ENCODE measurements around the gene FAM162B.
"Not testable (repeated sequence)": the region's sequence is repeated elsewhere in the genome, so short reads cannot be mapped to it uniquely, and the experiment has no call there.

The FAM162B gene

DNA sequence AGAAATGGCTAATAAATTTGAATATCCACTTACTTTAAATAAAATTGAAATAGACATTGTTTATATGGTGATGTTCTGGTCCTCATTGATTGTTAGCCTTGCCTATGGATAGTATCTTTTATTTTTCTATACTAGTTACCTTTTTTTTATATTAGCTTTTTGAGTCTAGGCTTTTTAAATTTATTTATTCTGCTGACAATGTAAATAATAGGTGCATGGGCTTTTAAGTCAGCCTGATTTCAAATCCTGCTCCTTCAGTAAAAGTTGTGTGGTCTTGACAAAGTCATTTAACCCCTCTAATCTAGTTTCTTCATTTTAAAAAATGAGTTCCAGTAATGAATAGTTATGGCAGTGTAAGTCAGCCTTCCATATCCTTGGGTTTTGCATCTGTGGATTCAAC, 38.6 kb downstream of the FAM162B start:
- no peak for DNase-seq (ENCODE audit: low spot score)

DNA sequence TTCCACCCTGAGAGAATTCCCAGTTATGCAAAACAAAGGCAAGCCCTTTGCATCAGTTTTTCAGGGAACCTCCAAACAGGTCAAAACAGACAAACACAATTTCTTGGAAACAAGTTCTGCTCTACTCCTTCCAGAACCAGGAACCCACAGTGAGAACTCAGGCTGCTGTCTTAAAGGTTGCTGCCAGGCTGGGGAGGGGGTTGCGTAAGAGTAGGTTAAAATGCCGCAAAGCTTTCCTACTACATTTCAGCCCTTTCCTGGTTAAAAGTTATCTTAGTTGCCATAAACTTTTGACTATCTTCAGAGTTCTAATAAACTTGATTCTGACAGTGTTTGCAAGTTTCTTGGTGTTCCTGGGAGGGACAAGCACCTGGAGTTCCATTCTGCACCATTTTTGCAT, 50.8 kb downstream of the FAM162B start:
- no peak for DNase-seq (ENCODE audit: low spot score)

GRCh38 chr6:116714296-116714695, 51.2 kb downstream of the FAM162B start:
- DNase-seq (ENCODE audit: low spot score) = no peak

DNA sequence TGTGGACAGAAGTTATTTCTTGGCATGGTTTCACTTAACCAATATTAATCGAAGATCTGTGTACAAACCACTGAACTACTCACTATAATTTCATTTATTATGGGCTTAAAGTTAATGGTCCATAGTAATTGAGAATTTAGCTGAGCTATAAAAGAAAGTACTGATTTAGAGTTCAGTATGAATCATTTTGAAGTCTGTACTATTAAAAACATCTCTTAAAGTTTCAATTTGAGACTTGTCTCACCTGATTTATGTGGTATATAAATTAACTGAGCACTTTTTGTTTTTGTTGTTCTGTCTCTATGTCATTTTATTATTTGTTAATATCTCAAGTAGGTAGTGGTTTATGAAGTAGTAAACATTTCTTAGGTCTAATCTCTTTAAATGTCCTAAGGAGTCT, 59.6 kb downstream of the FAM162B start:
- no peak for DNase-seq (ENCODE audit: low spot score)

- not testable (repeated sequence) for DNase-seq (ENCODE audit: low spot score)
Observed at GRCh38 chr6:116703888-116704287, 61.6 kb downstream of the FAM162B start.

All from kidney capillary endothelial cell (primary cell).